ENCODE results near the gene RASSF6.
"Not testable (repeated sequence)": the region's sequence is repeated elsewhere in the genome, so short reads cannot be mapped to it uniquely, and the experiment has no call there.

The RASSF6 gene

DNA sequence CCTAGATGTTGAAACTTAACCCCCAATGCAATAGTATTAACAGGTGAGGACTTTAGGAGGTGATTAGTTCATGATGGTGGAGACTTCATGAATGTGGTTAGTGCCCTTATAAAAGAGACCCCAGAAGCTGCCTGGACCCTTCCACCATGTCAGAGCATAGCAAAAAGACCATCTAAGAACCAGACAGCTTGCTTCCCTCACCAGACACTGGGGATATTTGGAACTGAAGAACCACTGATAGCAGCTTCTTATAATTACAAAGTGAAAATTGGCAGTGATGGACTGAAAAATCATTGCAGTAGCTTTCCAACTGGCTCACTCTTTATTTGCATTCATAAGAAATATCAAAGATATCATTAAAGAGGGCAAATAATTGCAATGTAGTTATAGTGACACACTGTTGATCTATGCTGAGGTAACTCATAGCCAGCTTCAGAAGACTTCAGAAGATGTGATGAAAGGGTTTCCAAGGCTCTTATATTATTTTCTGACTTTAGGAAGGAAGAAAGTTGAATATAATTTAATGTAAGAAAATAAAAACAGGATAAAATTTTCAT, 5.8 kb downstream of the RASSF6 start:
- DNase-seq (ENCODE audit: low read depth), result no peak
- H3K4me3 ChIP-seq (ENCODE audit: low read depth, low read length), result no peak overlapping the region

DNA sequence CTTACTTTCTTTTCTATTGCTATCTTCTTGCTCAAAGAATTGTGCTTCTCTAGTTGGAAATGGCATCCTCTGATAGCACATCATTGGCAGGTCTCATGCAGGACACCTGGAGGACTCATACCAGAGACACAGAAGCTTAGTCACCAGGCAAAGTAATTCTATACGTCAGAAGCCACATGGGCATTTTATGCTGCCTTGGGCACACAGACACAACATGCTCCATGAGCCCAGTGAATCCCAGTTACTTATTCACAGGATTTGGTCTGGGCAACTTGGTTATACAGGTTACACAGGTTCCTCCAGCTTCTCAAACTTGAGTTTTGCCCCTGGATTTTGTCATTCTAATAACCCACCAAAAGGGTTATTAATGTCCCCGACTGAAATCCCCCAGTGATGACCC, 7.1 kb downstream of the RASSF6 start:
- H3K4me3 ChIP-seq (ENCODE audit: low read depth, low read length), result no peak overlapping the region
- no peak for DNase-seq (ENCODE audit: low read depth)

DNA sequence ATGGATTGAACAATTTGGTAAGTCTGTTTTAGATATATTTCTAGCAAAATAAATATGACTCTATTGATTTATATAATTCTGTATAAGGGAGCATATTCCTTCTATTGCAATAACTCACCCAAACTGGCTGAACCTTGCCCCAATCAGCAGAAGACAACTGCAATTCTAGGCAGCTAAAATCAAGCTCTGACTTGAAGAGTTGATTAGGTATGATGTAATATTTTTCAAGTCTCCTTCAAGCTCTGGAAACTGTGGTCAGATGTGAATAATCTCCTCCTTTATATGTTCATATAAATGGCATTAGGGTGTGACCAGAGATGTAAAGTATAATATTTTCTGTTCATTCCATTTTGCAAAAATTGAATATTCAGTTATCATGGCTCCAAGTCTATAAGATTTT, 8.2 kb downstream of the RASSF6 start:
- no peak overlapping the region for H3K4me3 ChIP-seq (ENCODE audit: low read depth, low read length)
- DNase-seq (ENCODE audit: low read depth), result no peak

DNA sequence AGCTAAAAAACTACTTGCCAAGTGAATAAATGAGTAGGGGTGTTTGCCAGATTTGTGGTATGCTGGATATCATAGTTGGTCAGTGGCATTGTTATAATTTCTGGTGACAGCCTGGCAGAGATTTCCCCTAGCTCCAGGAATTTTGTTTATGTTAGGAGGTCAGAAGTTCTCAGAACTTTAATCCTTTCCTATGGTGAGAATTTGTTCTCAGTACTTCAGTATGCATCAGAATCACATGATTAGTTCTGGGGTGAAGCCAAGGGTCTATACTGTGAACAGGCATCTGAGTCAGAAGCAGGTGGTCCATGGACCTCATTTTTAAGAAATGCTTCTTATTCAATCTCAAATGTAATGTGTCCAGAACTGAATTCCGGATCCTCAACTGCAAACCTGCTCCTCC, 10.5 kb downstream of the RASSF6 start:
- H3K4me3 ChIP-seq (ENCODE audit: low read depth, low read length), result no peak overlapping the region
- peak; percentile 72 for DNase-seq (ENCODE audit: low read depth)

DNA sequence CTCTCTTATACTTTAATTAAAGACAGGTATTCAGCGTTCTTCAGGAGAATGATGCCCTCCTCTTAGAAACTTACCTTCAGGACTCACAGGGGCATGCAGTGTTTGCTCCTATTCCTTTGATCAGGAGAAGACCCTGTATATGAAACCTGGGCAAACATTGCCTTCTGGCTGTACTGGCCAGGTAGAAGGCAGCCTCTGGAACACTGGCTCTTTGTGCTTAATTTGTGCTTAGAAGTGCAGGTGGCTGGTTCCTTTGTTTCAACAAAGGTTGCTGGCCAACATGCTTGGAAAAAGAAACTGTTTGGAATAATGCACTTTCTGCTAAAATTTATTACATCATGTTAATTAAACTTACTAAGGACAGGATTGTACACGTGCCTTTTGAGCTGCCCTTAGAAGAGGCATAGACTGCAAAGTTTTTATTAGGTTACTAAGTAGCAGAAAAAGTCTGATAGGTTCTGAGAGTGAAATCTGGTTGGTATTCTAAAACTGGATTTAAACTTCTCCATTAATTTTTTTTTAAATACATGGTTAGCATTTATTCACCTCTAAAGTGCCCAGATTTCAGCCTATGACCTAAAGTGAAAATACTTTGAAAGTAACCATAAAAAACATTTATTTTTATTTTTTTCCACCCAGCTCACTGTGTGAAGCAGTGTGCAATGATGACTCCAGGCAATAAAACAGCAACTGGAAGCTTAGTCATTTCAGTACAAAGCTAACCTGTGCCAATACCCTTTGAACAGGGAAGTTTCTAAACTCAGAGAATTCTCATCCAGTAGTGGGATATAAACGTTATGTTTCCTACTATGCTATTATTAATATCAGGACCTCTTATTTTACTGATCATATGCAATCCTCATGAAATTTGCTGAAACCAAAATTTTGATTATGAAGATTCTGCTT, 11.3 kb downstream of the RASSF6 start:
- no peak overlapping the region for H3K4me3 ChIP-seq (ENCODE audit: low read depth, low read length)
- DNase-seq (ENCODE audit: low read depth), result peak; percentile 61

DNA sequence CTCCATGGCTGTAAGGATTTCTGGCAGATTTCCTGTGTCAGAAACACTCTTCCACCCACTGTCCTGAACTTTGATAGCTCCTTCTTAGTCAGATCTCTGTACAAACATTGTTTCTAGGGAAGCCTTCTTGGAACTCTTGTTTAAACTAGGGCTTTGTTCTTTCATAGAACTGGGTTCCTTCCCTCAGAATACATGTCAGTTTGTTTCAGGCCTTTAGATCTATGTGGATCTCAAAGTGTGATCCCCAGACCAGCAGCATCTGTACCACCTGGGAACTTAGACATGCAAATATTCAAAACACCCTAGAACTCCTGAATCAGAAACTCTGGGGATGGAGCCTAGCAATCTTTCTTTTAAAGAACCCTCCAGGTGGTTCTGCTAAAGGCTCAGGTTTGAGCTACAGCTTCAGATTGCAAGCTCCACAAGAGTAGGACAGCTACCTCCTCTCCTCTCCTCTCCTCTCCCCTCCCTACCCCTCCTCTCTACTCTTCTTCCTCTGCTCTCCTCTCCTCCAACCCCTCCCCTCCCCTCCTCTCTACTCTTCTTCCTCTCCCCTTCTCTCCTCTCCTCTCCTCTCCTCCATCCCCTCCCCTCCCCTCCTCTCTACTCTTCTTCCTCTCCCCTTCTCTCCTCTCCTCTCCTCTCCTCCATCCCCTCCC, 12.7 kb downstream of the RASSF6 start:
- DNase-seq (ENCODE audit: low read depth), result no peak
- no peak overlapping the region for H3K4me3 ChIP-seq (ENCODE audit: low read depth, low read length)

DNA sequence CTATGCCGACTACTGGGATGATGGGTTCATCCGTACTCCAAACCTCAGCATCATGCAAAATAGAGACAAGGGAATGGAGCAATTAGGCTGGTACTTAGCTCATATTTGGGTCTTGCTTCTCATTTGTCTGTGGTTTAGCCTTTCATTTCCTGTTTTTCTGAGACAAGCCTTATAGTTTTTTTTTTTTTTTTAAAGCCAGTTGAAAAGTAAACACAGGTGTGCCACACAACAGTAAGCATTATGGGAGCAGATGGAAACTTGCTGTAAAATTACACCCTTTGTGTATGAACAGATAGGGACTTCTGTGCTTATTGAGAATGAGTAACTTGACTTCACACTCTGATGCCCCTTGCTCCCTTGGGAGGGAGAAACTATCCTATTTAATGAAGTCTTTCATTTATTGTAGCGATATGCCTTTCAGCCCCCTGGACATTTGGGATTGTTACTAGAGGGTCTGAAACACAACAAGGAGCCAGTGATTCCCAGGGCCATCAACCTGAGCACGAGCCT, 13.7 kb downstream of the RASSF6 start:
- no peak overlapping the region for H3K4me3 ChIP-seq (ENCODE audit: low read depth, low read length)
- DNase-seq (ENCODE audit: low read depth), result no peak

DNA sequence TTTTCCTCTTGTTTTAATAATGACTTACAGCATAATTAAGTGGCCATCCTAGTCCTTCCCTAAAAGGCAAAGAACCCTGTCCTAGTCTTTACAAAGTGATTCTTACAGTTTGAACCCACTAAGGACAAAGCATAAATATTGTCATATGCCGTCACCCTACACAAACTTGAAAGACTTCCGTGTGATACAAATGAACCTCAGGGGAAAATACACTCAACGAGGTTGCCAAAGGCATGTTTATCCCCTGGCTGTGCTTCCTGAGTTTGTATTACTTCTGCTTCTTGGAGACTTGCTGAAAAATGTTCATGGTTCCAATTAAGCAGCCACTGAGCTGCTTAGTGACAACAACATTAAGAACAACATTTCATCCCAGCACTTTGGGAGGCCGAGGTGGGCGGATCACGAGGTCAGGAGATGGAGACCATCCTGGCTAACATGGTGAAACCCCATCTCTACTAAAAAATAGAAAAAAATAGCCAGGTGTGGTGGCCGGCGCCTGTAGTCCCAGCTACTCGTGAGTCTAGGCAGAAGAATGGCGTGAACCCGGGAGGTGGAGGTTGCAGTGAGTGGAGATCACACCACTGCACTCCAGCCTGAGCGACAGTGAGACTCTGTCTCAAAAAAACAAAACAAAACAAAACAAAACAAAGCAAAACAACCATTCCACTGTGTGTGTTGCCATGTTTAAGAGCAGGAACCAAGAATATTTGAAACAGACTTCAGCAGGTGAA, 16.2 kb downstream of the RASSF6 start:
- no peak overlapping the region for H3K4me3 ChIP-seq (ENCODE audit: low read depth, low read length)
- no peak for DNase-seq (ENCODE audit: low read depth)

DNA sequence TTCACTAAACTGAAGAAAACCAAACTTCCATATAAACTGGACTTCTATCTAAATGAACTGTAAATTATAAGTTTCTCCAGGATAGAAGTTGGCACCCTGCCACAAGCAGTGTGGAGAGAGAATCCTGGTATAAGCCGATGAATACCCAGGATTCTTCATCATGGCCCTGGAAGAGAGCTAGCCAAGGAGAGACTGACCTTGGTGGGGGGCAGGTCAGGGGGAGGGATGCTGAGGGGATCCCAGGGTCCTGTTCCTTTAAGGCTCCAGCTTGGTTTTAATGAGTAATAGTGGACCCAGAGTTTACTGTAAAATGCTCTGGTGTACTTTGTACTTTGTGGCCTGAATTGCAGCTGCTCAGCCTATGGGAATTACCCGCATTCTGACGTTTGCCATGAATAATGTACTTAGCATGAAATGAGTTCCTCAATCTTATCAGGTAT, 16.9 kb downstream of the RASSF6 start:
- H3K4me3 ChIP-seq (ENCODE audit: low read depth, low read length), result no peak overlapping the region
- peak; percentile 77 for DNase-seq (ENCODE audit: low read depth)

DNA sequence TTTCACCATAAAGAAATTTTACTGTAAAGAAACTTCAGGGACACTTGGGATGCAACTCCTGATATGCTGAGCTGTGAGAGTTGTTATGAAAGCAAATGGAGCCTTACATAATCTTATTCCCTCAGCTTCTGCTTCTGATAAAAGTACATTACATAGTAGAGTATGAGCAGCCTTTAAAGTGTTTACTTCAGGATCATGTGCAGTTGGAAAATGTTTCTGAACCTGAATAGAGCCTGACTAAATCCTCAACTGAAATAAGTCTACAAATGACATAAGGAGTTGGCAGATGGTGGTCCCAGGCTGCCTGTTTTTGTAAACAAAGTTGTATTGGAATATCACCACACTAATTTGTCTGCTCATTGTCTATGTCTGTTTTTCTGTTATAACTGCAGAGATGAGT, 19.3 kb downstream of the RASSF6 start:
- DNase-seq (ENCODE audit: low read depth), result no peak
- no peak overlapping the region for H3K4me3 ChIP-seq (ENCODE audit: low read depth, low read length)

DNA sequence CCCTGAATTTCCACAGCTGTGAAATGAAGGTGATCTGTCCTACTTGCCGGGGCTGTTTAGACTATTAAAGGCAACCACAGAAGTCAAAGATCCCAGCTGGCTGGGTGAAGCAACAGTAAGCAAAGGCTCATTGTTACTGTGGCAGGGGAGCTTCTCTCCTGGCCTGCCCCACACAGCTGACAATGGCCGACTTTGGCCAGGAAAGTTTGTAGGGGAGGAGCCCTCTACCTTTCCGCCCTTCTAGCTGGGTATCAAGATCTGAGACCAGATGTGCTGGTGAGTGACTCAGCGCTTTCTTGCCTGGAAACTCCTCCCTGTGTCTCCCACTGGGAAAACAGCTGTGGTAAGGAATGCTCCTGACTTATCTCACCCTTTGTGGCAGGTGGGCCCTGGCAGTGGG, 21.1 kb downstream of the RASSF6 start:
- peak; percentile 75 for DNase-seq (ENCODE audit: low read depth)
- H3K4me3 ChIP-seq (ENCODE audit: low read depth, low read length), result no peak overlapping the region

DNA sequence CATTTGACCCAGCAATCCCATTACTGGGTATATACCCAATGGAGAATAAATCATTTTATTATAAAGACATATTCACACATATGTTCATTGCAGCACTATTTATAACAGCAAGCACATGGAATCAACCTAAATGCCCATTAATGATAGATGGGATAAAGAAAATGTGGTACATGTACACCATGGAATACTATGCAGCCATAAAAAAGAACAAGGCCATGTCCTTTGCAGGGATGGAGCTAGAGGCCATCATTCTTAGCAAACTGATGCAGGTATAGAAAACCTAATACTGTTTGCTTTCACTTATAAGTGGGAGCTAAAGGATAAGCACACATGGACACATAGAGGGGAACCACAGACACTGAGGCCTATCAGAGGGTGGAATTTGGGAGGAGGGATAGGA, 22.6 kb downstream of the RASSF6 start:
- no peak for DNase-seq (ENCODE audit: low read depth)
- no peak overlapping the region for H3K4me3 ChIP-seq (ENCODE audit: low read depth, low read length)

DNA sequence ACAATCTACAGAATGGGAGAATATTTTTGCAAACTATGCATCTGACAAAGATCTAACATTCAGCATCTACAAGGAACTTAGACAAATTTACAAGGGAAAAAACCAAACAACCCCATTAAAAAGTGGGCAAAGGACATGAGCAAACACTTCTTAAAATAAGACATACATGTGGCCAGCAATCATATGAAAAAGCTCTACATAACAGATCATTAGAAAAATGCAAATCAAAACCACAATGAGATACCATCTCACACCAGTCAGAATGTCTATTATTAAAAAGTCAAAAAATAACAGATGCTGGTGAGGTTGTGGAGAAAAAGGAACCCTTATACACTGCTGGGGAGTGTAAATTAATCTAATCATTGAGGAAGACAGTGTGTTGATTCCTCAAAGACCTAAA, 23.1 kb downstream of the RASSF6 start:
- not testable (repeated sequence) for H3K4me3 ChIP-seq (ENCODE audit: low read depth, low read length); DNase-seq (ENCODE audit: low read depth)

DNA sequence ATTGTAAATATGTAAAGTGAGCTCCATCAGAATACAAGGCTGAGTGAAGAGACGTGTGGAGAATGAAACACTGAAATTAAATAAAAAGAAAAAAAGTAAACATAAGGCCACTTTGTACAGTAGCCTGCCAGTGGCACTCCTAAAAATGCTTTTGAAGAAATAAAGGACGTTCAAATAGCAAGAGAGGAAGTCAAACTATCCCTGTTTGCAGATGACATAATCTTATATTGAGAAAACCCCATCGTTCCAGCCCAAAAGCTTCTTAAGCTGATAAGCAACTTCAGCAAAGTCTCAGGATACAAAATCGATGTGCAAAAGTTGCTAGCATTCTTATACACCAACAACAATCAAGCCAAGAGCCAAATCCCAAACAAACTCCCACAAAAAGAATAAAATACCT, 24.2 kb downstream of the RASSF6 start:
- no peak overlapping the region for H3K4me3 ChIP-seq (ENCODE audit: low read depth, low read length)
- no peak for DNase-seq (ENCODE audit: low read depth)

DNA sequence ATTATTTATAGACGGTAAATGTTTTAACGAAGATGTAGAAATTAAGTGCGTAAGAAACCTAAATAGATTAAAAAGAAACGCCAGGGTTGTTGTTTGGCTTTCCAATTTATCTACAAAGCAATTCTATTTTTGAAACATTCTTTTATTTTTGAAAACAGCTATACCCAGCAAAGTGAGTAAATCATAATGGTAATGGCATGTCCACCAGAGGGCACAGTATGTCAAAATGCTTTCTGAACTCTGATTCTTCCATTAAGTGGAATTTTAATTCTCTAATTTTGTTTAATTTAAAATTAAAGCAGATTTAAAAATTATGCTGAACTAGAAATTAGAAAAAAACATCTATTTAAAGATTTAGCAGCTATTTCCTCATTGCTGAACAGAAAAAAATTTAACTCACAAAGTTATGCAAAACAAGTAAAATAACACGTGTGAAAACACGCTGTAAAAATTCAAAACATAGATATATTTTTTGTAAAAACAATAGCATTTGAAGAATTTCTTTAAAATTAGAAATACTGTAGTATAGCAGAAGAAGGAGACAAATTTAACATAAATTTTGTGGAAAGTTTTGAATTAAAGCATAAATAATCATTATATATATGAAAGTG, 26.5 kb downstream of the RASSF6 start:
- no peak overlapping the region for H3K4me3 ChIP-seq (ENCODE audit: low read depth, low read length)
- no peak for DNase-seq (ENCODE audit: low read depth)

DNA sequence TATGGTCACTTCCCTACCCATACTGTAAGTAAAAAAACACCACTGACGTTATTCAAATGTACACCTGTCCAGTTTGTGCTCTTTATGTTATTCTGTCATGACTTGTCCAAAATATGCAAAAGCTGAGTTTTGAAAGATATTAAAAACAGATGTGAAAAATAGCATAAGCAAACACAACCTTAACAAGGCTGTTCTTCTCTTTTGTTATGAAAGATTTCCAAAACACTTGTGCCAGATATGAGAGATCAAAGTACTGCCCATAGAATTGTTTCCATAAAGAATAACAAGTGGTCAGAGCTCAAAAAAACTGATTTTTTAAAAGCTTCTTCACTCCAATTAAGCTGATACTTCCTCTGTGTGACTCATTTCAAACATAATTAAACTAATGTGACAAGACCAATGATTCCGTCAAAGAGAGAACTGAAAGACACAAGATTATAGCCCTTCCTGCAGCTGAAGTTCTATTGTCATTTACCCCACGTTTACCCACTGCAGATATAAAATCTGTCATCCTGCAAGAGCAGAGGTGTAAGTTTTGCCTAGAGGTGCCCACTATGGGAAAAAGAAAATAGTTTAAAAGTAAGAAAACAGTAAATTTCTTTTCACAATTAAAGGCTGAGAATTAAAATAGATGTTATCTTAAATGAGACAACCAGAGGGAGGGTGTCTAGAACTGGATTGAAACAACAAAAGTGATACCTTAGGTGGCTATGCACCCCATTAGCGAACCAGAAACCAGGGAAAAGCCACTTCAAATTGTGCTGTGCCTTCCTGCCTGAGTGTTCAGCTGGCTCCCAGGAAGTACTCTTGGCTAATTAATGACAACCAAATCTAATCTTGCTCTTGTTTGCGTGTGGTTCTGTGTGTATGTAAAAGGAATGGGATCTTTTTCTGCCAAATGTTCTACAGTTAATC, 30.1 kb downstream of the RASSF6 start:
- DNase-seq (ENCODE audit: low read depth), result no peak
- H3K4me3 ChIP-seq (ENCODE audit: low read depth, low read length), result no peak overlapping the region

DNA sequence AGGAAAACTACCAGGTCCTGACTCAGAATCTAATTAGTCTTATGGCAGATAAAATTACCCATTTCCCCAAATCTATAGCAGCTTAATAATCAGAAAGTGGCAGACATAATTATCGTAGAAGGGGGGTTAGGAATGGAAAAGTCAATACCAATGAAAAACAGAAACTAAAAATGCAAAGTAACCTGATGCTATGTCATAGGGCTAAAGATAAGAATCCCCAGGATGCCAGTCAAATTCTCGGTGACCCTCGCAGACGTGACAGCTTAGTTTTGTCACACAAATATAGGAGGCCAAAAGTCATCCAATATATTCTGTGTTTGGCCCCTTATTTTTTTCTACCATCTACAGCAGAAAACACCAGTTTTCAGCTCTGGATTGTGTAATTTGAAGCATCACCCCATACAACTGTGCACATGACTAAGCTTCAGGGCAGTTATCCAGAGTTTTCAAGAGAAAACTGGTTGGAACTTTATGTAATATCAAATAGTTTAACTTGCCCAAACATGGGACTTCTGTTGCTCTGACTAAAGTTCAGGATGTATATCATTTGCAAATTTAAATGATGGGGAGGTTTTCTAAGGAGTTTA, 30.9 kb downstream of the RASSF6 start:
- H3K4me3 ChIP-seq (ENCODE audit: low read depth, low read length), result no peak overlapping the region
- peak; percentile 62 for DNase-seq (ENCODE audit: low read depth)

DNA sequence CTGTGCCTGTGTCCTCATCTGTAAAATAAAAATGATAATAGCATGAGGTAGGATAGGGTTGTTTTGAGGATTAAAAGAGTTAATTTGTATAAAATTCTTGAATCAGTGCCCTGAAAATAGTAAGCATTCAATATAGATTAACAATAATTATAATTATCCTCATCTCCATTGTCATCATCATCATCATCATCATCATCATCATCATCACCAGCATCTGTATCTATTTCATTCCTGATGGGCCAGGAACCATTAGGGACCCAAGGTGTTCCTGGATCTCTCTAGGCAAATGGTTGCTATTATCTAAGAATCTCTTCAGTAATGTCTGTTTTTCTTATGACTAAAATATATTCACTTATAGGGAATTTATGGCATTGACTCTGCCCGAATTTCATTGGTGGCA, 31.6 kb downstream of the RASSF6 start:
- no peak overlapping the region for H3K4me3 ChIP-seq (ENCODE audit: low read depth, low read length)
- DNase-seq (ENCODE audit: low read depth), result no peak
